ENCODE results near the gene HOXB9.
A peak's percentile ranks its signal among the peaks of the same experiment; 100 is the strongest.

HOXB9 gene

DNA sequence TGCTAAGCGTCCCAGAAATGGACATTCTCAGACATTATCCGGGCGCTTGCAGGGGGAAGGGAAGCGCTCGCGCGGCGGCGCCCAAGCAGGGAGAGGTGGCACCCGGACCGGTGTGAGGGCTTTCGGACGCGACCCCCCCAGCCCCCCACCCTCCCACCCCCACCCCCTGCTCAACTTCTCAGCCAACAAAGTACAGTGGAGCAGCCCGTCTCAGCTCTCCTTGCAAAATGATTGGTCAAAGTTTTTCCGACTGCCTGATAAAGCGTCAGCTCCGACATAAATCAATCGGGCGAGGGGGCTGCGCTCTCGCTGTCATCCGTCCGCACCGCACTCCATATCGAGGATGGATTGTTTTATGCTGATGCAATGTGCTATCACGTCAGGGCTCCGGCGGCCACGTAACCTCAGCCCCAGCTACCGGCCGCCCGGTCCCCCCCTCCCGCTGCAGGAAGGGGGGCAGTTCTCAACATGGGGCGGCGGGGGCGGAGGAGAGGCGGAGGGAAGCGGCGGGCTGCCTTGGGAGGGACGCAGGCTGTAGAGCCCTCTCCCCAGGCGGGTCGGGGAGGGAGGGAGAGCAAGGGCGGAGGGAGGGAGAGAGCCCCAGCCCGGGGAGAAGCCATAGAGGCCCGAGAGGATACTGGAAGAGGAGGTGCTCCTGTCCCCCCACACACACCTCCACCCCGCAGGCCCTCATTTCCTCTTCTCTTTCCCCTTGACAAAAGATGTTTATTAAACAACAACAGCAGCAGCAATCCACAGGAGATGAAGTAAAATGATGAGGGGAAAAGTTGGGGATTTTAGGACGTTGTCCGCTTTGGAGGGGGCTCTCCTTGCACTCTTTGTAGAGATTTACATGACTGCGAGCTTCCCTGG is at the start of gene HOXB9:
Gene HOXB9, minus strand, starts transcription at position 114 of the 873 bp plus-strand sequence. Its CDS starts 89 bp downstream, at position 25.
- no peak for DNase-seq (ENCODE audit: low spot score)

DNA sequence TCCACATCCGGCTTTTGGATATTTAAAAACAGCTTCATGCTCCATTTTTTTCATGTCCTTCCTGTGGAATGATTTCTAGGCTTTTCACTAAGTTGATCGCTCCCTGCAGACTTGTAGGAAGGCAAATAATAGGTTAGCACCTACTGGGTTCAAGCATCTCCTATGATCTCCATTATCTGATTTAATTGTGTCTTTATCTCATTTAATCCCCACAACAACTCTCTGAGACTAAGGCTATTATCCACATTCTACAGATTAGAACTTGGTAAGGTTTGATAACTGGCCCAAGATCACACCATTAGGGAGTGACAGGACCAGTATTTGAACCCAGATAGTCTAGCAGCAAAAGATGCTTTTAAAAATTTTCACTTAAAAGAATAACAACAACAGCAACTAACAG is 46.2 kb upstream of the HOXB9 start:
- no peak for DNase-seq (ENCODE audit: low spot score)

DNA sequence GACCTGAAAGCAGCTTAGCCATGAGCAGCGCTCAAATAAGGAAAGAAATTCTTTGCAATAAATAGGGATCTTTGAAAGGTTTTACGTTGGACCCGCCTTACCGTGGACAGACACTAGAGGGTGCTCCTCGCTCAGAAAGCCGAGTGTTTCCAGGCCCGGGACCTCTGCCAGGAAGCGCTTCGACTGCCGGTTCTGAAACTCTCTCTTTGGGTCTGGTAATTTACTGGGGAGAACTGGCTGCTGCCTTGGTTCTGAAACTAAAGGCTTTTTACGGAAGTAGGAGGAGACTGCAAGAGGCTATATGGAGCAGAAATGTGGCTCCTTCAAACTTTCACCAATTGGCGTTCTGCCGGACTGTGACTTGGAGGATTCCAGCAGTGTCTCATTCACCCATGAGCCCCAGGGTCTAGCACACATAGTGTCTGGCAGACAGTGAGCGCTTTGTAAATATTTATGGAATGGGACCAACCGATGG is 45.6 kb upstream of the HOXB9 start:
- DNase-seq (ENCODE audit: low spot score): peak; percentile 81

DNA sequence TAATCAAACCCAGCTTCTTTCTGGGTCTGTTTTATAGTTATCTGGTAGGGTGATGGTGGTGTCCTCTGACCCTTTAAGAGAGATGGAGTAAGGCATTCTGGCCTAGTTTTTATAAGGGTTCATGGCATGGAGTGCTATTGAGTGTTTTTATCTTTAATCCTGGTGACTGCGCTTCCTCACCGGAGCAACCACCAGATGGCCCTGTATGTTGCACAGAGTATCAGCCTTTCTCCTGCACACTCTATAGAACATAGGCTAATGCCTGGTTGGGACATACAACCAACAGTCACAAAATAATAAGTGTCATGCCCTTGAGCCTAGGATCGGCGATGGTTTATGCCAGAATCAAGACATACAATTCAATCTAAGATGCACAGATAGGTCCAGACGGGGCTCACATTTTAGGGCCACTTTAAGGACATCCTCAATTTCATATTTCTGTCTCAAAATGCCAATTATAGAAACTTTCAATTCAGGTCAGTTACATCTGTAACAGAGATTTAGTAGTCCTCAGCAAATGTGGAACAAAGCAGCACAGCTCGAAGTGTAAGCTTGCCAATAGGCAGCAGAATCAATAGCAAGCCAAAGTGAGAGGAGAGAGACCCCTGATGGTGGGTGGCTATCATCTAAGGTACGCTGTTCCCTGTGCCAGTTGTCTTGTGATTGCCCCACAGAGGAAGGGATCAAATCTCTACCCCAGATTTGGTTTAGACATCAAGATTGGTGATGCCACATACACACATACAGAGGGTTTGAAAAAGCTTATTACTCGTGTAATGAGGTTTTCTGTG is 37.2 kb upstream of the HOXB9 start:
- DNase-seq (ENCODE audit: low spot score): no peak

DNA sequence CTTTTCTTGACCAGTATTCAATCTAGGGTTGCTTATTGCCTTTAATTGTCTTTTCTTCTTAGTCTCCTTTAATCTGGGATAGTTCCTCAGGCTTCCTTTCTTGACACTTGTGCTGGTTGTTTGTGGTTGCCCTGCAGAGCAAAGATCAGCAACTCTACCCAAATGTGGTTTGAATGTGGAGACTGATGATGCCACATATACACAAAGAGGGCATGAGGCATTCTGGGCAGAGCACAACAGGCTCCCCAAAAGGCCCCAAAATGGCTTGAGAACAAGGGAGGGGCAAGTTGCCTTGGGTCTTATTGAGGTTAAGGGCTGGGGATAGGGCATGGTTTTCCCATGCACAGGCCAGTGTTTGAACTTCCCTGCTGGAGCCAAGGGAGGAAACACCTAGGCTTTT is 29.8 kb upstream of the HOXB9 start:
- DNase-seq (ENCODE audit: low spot score): no peak

DNA sequence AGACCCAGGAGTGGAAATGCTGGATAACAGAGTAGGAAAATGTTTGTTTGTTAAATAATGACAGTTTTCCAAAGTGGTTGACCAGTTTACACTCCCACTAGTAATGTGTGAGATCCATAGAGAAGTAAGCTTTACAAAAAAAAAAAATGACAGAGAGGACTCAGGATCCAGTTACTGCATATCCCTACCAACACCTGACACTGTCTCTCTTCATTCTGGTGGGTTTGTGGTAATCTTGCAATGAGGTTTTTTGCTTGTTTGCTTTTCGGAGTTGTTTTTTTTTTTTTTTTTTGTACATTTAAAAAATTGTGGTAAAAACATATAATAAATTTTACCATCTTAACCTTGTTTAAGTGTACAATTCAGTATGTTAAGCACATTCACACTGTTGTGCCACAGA is 23.6 kb upstream of the HOXB9 start:
- DNase-seq (ENCODE audit: low spot score): no peak

DNA sequence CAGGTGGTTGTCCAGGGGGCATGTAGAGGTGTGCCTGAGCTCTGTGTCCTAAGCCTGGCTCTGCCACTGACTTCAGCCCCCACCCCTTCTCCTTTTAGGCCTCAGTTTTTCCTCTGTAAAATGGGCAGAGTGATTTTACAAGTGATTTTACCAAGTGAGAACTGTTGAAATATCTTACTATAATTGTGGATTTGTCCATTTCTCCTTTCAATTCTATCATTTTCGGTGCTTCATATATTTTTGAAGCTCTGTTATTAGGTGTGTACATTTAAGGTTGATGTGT is 21.7 kb upstream of the HOXB9 start:
- no peak for DNase-seq (ENCODE audit: low spot score)

DNA sequence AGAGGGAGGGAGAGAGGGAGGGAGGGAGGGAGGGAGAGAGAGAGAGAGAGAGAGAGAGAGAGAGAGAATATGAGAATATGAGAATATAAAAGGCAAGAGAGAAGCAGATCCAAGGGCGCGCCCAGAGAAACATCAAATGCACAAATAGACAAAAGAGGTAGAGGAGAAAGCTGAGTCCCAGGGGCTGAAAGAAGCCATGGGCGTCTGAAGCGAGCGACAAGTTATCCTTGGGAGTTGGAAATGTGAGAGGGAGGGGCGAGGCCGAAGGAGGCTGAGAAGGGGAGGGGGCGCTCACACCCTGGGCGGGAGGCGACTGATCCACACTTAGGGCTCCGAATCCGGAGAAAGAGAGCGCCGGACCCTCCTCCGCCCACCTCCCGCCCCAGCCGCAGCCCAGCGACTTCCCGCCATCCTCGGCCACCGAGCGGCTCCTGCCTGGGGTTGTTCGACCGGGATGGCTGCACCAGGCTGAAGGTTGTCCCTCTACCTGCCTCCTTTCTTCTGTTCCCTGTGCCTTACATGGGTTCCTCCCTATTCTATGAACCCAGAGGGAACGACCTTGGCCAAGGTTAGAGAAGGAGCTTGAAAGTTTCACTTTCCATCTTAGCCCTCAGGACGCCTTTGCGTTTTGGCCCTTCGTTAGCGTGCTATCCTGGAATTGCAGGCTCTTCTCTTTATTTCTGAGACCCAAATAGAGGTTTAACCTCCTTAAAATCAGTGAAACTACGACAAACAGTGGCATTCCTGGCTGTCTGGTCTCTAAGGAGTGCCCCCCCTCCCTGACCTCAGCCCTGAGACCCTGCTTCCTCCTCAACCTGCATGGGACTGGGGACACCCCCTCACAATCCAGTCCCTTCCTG is 21.2 kb upstream of the HOXB9 start:
- peak; percentile 63 for DNase-seq (ENCODE audit: low spot score)

DNA sequence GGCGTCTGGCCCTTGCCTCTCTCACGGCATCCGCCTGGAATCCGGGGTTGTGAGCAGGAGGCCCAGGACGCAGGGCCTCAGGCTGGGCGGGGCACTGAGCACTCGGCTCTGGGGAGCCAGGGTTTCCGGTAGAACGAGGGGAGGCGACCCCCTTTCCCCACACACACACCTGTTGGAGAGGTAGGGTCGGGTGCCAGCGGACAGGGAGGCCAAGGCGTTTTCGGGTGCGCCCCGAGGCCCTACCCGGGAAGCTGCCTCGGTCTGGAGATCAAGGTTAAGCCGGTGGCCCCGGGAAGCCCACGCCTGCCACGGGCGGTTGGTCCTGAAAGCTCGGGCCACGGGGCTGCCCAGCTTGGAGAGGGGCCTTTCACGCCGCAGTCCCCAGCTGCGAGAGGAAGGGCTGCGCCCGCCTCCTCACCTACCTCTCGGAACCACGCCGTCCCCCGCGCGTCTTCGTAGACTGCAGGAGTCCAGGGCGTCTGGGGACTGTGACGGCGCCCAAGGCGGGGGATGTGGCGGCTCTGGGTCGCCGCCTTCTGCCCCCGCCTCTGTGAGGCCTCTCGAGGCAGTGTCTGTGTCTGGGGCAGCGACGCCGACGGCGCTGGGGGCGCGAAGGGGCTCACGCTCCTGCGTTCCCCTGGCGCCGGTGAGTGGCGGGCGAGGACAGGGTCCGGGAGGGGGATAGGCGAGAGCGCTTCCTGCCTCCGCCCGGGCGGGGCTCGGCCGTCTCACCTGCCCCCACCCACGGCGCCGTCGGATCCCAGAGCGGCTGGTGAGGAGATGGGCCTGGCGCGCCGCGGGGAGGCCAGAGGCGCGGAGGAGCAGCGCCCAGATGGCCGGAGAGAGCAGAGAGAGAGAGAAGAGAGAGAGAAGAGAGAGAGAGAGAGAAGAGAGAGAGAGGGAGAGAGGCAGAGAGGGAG is 20.3 kb upstream of the HOXB9 start:
- peak; percentile 53 for DNase-seq (ENCODE audit: low spot score)

DNA sequence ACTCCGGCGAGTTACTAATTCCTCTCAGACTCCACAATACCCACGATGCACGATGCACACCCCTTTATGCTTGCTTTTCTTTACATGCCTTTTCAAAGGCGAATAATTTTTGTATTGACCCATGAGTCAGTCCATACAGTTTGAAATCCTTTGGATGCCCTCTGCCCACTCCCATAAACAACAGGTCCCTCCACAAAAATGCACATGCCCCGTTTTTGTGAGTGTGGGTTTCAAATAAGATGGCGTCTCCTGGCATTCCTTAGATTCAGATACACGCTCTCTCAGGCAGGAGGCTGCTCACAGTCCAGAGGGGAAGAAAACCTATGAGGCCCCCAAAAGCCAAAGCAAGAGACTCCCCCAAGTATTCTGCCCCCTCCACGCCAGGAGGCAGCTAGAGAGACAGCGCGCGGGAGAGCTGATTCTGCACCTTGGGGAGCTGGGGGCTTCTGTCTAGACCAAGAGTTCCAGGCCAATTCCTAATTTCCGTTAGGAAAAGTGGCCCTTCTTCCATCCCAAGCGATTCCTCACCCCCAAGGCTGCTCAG is 19.6 kb upstream of the HOXB9 start:
- peak; percentile 46 for DNase-seq (ENCODE audit: low spot score)

DNA sequence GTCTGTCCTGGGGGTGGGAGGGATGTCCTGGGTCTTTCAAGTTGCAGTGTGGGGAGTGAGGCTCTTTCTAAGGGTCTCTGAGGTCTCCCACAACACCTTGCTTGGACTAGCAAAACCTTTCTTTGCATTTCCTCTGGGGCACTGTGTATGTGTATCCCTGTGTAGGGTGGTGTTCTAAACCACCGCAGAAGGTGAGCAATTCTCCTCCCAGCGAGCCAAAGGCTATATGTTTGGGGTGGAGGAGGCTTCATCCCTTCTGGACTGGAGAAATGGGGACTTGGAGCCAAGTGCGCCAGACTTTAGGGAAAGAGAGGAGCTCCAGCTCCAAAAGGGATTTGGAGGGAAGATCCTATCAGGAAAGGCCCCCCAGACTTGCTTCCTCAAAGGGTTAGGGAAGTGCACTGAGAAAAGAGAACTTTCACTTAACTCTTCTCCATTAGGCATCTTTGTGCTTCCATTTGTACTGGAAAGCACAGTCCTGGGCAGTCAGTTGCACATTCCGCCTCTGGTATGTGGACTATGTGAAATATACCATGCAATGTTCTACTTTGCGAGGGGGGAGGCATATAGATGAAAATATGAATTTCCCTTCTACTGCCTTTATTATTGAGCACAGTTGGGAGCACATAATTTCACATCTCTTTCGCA is 18.9 kb upstream of the HOXB9 start:
- peak; percentile 31 for DNase-seq (ENCODE audit: low spot score)

DNA sequence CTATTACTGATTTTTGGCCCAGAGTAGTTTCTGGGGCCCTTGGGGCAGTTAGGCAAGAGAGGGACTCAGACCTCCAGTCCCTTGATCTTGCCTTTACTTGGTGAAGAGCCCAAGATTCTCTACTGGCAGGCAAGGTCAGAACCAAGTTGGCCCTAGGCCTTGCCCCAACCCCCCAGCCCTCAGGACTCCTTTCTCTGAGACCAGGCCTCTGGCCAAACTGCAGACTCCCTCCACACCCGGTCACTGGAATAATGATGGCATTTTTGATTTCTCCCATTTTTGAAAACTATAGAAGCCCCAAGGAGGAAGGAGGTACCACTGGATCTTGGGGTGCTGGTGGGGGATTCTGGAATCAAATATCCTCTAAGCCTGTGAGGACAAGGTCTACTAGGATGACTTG is 18.0 kb upstream of the HOXB9 start:
- no peak for DNase-seq (ENCODE audit: low spot score)

DNA sequence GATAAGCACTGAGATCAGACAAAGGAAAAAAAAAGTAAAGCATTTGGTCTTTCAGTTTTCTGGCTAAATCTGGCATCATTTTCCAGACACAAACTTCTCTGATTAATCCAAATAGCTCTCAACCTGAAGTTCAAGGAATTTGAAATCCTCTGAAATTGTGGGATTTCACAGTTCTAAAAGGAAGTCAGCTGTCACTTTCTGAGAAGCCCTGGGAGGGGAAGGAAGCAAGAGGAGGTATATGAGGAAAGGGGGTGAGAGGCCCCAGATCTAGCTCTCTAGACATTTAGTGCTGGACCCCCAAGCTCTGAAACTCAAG is 17.5 kb upstream of the HOXB9 start:
- DNase-seq (ENCODE audit: low spot score): no peak

DNA sequence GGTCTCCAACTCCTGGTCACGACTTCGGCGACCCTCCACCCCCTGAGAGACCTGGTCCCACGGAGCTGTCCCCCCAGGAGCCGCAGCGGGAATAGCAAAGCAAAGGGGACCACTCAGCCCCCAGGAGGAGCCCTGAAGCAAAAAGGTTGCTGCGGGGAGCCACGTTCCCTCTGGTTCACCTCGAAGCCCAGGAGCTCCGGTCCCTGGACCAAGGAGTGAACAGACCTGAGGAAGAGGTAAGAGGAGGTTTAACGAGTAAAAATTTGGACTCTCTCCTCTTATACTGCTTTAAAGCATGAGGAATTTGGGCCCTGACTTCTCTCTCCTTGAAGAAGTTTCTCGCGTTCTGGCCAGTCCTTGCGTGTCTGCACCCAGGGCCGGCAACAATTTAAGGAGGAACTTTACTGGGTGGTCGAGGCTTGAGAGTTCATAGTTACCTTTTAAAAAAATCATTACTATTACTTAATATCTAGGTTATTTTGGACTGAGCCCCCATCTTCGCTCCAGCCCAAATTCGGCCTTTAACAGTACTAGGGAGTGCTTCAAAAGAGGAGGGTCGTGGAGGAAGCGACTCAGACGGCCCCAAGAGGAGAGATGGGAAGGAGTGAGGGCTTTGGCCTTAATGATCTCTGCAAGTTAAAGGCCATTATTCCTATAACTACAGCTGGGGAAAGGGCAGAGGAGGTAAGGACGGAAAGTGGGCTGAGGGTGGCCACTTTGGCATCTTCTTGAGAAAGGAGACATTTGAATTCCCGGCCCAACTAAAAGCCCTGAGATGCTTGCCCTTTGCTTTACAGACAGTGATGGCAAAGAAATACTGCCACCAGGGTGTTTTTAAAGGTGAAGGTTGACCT is 16.9 kb upstream of the HOXB9 start:
- DNase-seq (ENCODE audit: low spot score): peak; percentile 29

DNA sequence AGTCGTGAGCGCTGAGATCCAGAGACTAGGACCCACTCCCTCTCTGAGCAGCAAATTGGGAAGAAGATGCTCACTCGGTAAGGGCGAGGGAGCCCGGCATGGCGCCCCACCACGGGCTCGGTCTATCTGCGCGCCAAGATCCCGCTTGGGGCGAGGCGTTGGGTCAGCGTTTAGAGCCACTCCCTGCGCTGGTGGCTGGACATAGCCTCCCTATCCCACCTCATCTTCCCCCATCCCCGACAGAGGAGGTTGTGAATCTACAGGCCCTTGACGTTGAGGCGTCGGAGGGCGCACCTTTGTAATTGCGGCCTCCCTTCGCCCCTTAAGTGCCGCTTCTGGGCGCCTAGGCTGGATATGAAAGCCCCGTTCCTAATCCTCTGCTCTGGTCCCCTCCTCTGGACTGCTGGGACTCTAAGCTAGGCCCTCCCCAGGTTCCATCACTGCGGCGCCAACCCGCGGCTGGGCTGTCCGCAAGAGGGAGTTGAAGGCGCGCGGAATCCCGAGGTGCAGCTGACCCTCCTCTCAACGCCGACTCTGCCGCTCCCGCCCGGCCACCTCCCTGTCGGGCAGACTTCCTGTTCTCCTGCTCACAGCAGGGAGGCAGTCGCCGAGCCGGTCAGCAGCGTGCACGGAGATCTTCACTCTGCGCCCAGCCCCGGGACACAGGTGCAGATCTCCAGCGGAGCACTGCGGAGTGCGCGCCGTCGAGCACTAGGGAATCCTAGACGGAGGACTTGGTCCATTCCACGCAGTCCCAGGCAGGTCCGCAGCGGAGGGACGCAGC is 16.1 kb upstream of the HOXB9 start:
- peak; percentile 53 for DNase-seq (ENCODE audit: low spot score)

DNA sequence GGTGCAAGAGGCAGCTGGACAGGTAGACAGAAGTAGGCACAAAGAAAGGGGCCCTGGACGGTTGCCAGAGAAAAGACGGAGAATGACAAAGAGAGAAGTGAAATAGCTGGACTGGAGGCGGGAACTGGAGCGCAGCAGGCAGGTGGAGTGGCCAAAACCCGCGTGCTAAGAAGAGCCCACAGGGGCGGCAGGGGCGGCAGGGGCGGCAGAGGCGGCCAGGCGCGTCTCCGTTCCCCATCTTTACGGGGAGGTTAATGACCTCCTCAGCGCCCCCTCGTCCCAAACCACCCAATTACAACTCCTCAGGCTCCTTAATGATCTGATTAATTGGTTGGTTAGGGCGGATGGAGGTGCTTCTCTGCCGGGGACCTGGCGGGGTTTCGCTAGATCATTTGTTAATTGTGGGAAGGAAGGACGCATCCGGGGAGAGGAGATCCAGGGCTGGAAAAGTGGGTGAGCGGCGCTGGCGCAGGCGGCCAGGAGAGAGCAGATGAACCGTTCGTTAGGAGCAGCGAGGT is 15.4 kb upstream of the HOXB9 start:
- DNase-seq (ENCODE audit: low spot score): peak; percentile 42

DNA sequence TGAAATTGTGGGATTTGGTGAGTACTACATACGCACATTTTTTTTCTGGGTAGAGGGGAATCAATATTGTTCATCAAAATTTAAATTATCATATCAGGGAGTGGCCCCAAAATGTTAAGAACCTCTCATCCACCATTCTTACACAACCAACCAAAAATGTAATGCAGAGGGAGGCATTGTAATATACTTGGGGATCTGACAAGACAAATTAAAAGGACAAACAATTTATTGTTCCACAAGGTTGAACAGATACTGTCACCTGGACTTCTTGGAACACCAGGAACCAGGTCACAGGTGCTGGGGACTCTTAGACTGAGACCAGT is 14.7 kb upstream of the HOXB9 start:
- no peak for DNase-seq (ENCODE audit: low spot score)

DNA sequence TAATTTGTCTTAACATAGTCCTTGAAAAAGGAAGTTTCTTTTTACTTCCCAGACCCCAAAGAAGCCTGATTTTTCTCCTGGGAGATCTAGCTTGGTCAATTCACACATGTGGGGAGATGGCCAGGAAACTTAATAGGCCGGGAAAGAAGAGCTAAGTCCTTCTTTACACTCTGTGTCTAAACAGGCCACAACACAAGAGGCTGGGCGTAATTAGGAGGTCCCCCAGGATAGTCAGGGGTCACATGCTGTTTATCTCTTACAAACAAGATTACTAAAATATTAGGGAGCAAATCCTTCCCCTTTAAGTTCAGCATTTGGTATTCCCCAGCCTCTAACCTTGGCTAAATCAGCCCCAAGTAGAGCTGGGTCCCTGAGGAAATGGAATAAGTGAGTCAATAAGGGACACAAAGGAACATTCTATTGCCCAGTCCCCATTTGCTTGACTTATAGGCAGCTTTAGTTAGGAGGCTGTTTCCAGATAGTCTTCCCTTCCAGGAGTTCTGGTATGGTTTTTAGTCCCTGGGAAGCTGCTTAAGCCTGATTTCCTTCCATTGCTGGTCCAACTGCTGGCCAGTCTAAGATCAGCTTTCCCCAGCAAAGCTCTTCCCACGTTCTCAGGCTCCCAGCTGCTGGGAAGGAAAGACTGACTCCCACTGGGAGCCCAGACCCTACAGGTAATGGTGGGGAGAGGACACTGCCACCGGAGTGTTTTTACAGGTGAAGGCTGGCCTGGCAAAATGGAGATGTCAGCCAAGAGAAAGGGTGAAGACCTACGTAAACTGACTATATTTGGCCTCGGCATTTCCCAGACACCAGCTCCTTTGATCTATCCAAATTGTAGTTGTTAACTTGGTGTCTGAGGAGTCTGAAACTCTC is 14.1 kb upstream of the HOXB9 start:
- DNase-seq (ENCODE audit: low spot score): no peak
